GM15510 (cell line): Measurements from ENCODE around the gene NXPH3.

ENCODE experiments used
- POLR2A ChIP-seq: IDR thresholded peaks from 3 replicates; pipeline ENCODE4 v1.6.1; 2011; ENCODE audit warnings: borderline replicate concordance; ENCODE audit not compliant: insufficient read length; ENCODE audit errors: extremely low read depth

Gene NXPH3

GRCh38 chr17:49570540-49571242 is 5.0 kb upstream of the NXPH3 start:
- no peak for TF ChIP-seq POLR2A

GRCh38 chr17:49571283-49571682 is 4.4 kb upstream of the NXPH3 start:
- TF ChIP-seq POLR2A, result no peak

- no peak for TF ChIP-seq POLR2A
Measured at GRCh38 chr17:49571764-49572163, 3.9 kb upstream of the NXPH3 start.

GRCh38 chr17:49572226-49572625 is 3.4 kb upstream of the NXPH3 start:
- TF ChIP-seq POLR2A, result no peak

- TF ChIP-seq POLR2A, result no peak
Measured at GRCh38 chr17:49572806-49573420, 2.8 kb upstream of the NXPH3 start.

GRCh38 chr17:49573510-49574322 is 2.0 kb upstream of the NXPH3 start:
- no peak for TF ChIP-seq POLR2A

- no peak for TF ChIP-seq POLR2A
Measured at GRCh38 chr17:49574323-49574781, 1.3 kb upstream of the NXPH3 start.

- no peak for TF ChIP-seq POLR2A
Measured at GRCh38 chr17:49574945-49575678, 559 bp upstream of the NXPH3 start.

GRCh38 chr17:49576088-49576916 is 631 bp downstream of the NXPH3 start:
- TF ChIP-seq POLR2A, result no peak

GRCh38 chr17:49576917-49577649 is 1.4 kb downstream of the NXPH3 start:
- no peak for TF ChIP-seq POLR2A

GRCh38 chr17:49577650-49577934 is 1.9 kb downstream of the NXPH3 start:
- no peak for TF ChIP-seq POLR2A

GRCh38 chr17:49577963-49578362 is 2.3 kb downstream of the NXPH3 start:
- TF ChIP-seq POLR2A, result no peak

- TF ChIP-seq POLR2A, result no peak
Measured at GRCh38 chr17:49578414-49578813, 2.7 kb downstream of the NXPH3 start.

GRCh38 chr17:49578952-49579500 is 3.4 kb downstream of the NXPH3 start:
- TF ChIP-seq POLR2A, result no peak

- no peak for TF ChIP-seq POLR2A
Measured at GRCh38 chr17:49579522-49579921, 3.9 kb downstream of the NXPH3 start.
